ENCODE data around the gene SLC7A7. TPM values are rescaled to one million over a fixed set of nuclear protein-coding genes. Genes with fewer than 3 reads are reported as not detected.
A peak's percentile ranks its signal among the peaks of the same experiment; 100 is the strongest.

The SLC7A7 gene
- total RNA-seq, 1 donor from 2014 or later, result 8.3 TPM

DNA sequence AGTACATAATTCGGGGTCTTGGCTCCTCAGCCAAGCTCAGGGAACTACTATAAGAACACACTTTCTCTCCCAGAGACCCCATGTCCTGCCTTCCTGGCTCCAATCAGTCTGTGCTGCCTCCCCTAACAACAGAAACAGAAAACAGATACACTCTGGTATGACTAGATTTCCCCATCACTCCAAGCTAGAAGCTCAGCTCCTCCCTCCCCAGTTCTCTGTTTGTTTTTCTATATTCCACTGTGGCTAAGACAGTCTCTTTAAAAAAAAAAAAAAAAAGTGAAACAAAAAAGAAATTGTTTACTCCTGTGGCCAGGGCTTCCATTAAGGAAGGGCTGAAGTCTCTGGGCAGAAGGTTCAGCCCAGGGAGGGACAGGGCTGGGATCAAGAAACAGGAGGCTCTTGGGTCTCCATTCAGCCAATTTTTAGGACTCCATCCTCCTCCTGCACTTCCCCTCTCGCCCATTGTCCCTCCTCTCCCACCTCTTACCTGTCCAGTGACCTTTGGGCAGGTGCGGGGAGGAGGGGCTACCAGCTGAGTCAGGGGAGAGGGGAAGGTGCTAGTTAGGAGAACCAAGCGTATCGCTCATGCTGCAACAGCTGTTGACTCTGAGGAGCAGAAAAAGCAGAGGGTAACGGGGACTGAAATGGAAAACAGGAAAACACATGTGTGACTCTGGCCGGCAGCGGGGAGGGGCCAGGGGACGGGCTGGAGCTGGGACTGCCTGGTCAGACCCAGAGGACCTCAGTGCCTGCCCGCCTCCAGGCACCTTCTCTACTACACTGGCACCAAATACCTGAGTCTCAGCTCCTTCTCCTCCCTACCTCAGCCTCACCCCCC is 4.1 kb upstream of the SLC7A7 start:
- Mint-ChIP-seq H3K4me3 (no peak overlapping the region), H3K9me3 (no peaks in the 10 kb centered on the region), H3K27ac (peak overlapping the region; percentile 93), H3K36me3 (no peaks in the 10 kb centered on the region), H3K27me3 (ENCODE audit: low read depth) (no peaks in the 10 kb centered on the region), H3K4me1 (peaks cover 55% of the 10 kb centered on the region)
- DNase-seq (ENCODE audit: low spot score in 2 of 2, unreplicated experiment in 2 of 2), result no peak
- TF ChIP-seq, protein P1, sequence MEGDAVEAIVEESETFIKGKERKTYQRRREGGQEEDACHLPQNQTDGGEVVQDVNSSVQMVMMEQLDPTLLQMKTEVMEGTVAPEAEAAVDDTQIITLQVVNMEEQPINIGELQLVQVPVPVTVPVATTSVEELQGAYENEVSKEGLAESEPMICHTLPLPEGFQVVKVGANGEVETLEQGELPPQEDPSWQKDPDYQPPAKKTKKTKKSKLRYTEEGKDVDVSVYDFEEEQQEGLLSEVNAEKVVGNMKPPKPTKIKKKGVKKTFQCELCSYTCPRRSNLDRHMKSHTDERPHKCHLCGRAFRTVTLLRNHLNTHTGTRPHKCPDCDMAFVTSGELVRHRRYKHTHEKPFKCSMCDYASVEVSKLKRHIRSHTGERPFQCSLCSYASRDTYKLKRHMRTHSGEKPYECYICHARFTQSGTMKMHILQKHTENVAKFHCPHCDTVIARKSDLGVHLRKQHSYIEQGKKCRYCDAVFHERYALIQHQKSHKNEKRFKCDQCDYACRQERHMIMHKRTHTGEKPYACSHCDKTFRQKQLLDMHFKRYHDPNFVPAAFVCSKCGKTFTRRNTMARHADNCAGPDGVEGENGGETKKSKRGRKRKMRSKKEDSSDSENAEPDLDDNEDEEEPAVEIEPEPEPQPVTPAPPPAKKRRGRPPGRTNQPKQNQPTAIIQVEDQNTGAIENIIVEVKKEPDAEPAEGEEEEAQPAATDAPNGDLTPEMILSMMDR (IDR thresholded peaks at IDR 0.05; ENCODE audit: unreplicated experiment), result no peak

DNA sequence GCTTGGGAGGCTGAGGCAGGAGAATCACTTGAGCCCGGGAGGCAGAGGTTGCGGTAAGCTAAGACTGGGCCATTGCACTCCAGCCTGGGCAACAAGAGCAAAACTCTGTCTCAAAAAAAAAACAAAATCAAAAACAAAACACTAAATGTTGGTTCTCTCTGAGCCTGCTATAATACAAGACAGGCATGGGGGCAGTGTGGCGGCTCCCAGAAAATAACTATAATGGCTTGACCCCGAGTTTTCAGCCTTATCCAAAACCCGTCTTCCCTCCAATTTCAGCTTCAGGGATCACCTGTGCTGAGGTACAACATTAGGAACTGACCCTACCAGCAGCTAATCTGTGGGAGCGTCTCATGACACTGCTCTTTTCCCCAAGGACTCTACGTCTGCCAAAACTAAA is 862 bp downstream of the SLC7A7 start:
- Mint-ChIP-seq H3K27me3 (ENCODE audit: low read depth) (no peaks in the 10 kb centered on the region), H3K4me3 (no peak overlapping the region), H3K27ac (peak overlapping the region; percentile 62), H3K4me1 (peaks cover 29% of the 10 kb centered on the region), H3K9me3 (no peaks in the 10 kb centered on the region), H3K36me3 (no peaks in the 10 kb centered on the region)
- TF ChIP-seq, protein P1 (IDR thresholded peaks at IDR 0.05; ENCODE audit: unreplicated experiment), result no peak
- no peak for DNase-seq (ENCODE audit: low spot score in 2 of 2, unreplicated experiment in 2 of 2)

DNA sequence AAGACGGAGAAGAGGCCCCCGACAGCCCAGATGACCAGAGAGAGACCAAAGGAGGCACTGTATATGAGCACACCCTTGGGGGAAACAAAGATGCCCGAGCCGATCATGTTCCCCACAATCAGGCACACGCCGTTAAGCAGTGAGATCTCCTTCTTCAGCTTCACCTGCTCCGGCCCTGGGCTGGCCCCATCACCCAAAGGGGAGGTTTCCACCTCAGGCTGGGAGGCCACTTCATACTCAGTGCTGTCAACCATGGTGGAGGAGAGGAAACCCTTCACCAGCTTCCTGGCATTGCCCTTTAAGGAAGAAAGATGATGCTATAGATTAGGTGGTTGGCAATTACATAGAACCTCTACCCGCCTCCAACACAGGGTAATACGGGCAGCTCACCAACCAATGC is 2.1 kb downstream of the SLC7A7 start:
- Mint-ChIP-seq H3K9me3 (no peaks in the 10 kb centered on the region), H3K4me1 (peaks cover 30% of the 10 kb centered on the region), H3K36me3 (no peaks in the 10 kb centered on the region), H3K4me3 (no peak overlapping the region), H3K27ac (no peak overlapping the region), H3K27me3 (ENCODE audit: low read depth) (no peaks in the 10 kb centered on the region)
- TF ChIP-seq, protein P1 (IDR thresholded peaks at IDR 0.05; ENCODE audit: unreplicated experiment), result no peak
- no peak for DNase-seq (ENCODE audit: low spot score in 2 of 2, unreplicated experiment in 2 of 2)

DNA sequence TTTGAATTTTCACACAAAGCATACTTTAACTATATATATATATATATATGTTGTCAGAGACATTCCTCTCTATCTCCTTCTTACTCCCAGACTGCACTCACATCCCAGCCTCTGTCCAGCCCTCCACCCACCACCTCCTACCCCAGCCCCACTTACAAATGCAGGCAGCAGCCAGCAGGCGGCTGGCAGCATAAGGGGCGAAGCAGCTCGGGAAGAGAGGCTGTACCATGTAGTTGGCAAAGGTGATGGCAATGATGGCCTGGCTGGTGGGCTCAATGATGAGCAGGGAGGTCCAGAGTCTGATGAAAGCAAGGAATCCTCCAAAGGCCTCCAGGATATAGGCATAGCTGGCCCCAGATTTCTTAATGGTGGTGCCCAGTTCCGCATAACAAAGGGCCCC is 2.5 kb downstream of the SLC7A7 start:
- no peaks in the 10 kb centered on the region for H3K36me3 Mint-ChIP-seq
- H3K9me3 Mint-ChIP-seq, result no peaks in the 10 kb centered on the region
- H3K27me3 Mint-ChIP-seq (ENCODE audit: low read depth), result no peaks in the 10 kb centered on the region
- no peak overlapping the region for H3K27ac Mint-ChIP-seq
- peaks cover 30% of the 10 kb centered on the region for H3K4me1 Mint-ChIP-seq
- TF ChIP-seq, protein P1 (IDR thresholded peaks at IDR 0.05; ENCODE audit: unreplicated experiment), result no peak
- no peak for DNase-seq (ENCODE audit: low spot score in 2 of 2, unreplicated experiment in 2 of 2)
- H3K4me3 Mint-ChIP-seq, result no peak overlapping the region

DNA sequence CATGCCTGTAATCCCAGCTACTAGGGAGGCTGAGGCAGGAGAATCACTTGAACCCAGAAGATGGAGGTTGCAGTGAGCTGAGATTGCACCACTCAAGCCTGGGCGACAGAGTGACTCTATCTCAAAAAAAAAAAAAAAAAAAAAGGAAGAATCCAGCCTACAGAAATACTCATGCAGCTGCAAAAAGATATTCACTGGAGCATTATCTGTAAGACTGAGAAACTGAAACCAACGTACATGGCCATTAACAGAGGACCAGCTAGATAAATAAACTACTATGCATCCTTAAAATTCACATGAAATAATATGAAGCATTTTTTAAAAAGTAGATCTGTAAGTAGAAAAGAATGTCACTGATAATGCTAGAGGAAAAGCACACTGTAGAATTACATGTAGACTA is 3.5 kb downstream of the SLC7A7 start:
- Mint-ChIP-seq H3K4me1 (peaks cover 35% of the 10 kb centered on the region), H3K27me3 (ENCODE audit: low read depth) (no peaks in the 10 kb centered on the region)

More for the DNA sequence above, 3.5 kb downstream of the SLC7A7 start:
- TF ChIP-seq, protein P1 (IDR thresholded peaks at IDR 0.05; ENCODE audit: unreplicated experiment), result no peak
- Mint-ChIP-seq H3K4me3 (no peak overlapping the region), H3K9me3 (no peaks in the 10 kb centered on the region), H3K36me3 (no peaks in the 10 kb centered on the region), H3K27ac (no peak overlapping the region)
- no peak for DNase-seq (ENCODE audit: low spot score in 2 of 2, unreplicated experiment in 2 of 2)
